Parathyroid adenoma (tissue), 2 donors: ENCODE measurements around the gene RHOT1.
"Not testable (repeated sequence)": the region's sequence is repeated elsewhere in the genome, so short reads cannot be mapped to it uniquely, and the experiment has no call there.

Experiments used
- H2AFZ ChIP-seq: fragments of 300-600 bp; sonication (generic); one replicate; pipeline ENCODE4 v1.7.0; 2017; ENCODE audit warnings: antibody characterized with exemption, mild to moderate bottlenecking
- H3K27ac ChIP-seq: fragments of 300-600 bp; sonication (generic); one replicate; pipeline ENCODE4 v1.7.0; 2017
- H3K27me3 ChIP-seq: fragments of 300-600 bp; sonication (generic); one replicate; pipeline ENCODE4 v1.7.0; 2017; ENCODE audit warnings: low read length; ENCODE audit not compliant: control insufficient read depth, insufficient read depth
- H3K36me3 ChIP-seq: fragments of 300-600 bp; sonication (generic); one replicate; pipeline ENCODE4 v1.7.0; 2017; ENCODE audit warnings: low read length; ENCODE audit not compliant: control insufficient read depth, insufficient read depth
- H3K4me1 ChIP-seq: fragments of 300-600 bp; sonication (generic); one replicate; pipeline ENCODE4 v1.7.0; 2017; ENCODE audit warnings: control low read depth
- H3K4me2 ChIP-seq: fragments of 300-600 bp; sonication (generic); one replicate; pipeline ENCODE4 v1.7.0; 2017; ENCODE audit warnings: low read length
- H3K4me3 ChIP-seq: fragments of 300-600 bp; sonication (generic); one replicate; pipeline ENCODE4 v1.7.0; 2017; ENCODE audit warnings: low read depth, low read length
- H3K79me2 ChIP-seq: fragments of 300-600 bp; sonication (generic); one replicate; pipeline ENCODE4 v1.7.0; 2017; ENCODE audit warnings: control low read depth
- H3K9ac ChIP-seq: fragments of 300-600 bp; sonication (generic); one replicate; pipeline ENCODE4 v1.7.0; 2017; ENCODE audit warnings: mild to moderate bottlenecking
- H3K9me3 ChIP-seq: fragments of 300-600 bp; sonication (generic); one replicate; pipeline ENCODE4 v1.7.0; 2017; ENCODE audit warnings: low read length; ENCODE audit not compliant: control insufficient read depth
- CTCF ChIP-seq: fragments of 300-600 bp; sonication (generic); IDR thresholded peaks from one replicate; pipeline ENCODE4 v1.7.0; 2017; ENCODE audit warnings: antibody characterized with exemption, mild to moderate bottlenecking
- donor health status: primary hyperparathyroidism.

RHOT1 gene

GRCh38 chr17:32161029-32161428 is 18.7 kb downstream of the RHOT1 start:
- no peak for TF ChIP-seq CTCF
- no peak overlapping the region for H3K9ac ChIP-seq

GRCh38 chr17:32161506-32162365 is 19.4 kb downstream of the RHOT1 start:
- Histone ChIP-seq H3K27me3 (no peaks in the 10 kb centered on the region), H3K79me2 (peaks cover 18% of the 10 kb centered on the region), H3K4me1 (peaks cover 4% of the 10 kb centered on the region), H3K9me3 (no peaks in the 10 kb centered on the region), H3K4me2 (no peak overlapping the region), H3K9ac (no peak overlapping the region), H3K4me3 (no peak overlapping the region), H2AFZ (no peak overlapping the region), H3K27ac (no peak overlapping the region), H3K36me3 (no peaks in the 10 kb centered on the region)
- TF ChIP-seq CTCF = no peak

More at GRCh38 chr17:32161029-32161428, 18.7 kb downstream of the RHOT1 start:
- Histone ChIP-seq H3K4me3 (no peak overlapping the region), H3K4me2 (no peak overlapping the region), H3K79me2 (peaks cover 16% of the 10 kb centered on the region), H3K36me3 (no peaks in the 10 kb centered on the region), H3K4me1 (peaks cover 4% of the 10 kb centered on the region), H2AFZ (no peak overlapping the region), H3K9me3 (no peaks in the 10 kb centered on the region), H3K27me3 (no peaks in the 10 kb centered on the region), H3K27ac (no peak overlapping the region)

- Histone ChIP-seq H3K27me3 (no peaks in the 10 kb centered on the region), H3K4me1 (no peaks in the 10 kb centered on the region), H3K4me2 (no peak overlapping the region), H2AFZ (no peak overlapping the region), H3K9ac (no peak overlapping the region), H3K27ac (no peak overlapping the region), H3K4me3 (no peak overlapping the region), H3K79me2 (no peaks in the 10 kb centered on the region), H3K36me3 (no peaks in the 10 kb centered on the region), H3K9me3 (no peaks in the 10 kb centered on the region)
- TF ChIP-seq CTCF = no peak
Measured at GRCh38 chr17:32174889-32175288, 32.6 kb downstream of the RHOT1 start.

- not testable (repeated sequence) for H3K36me3 ChIP-seq
Measured at GRCh38 chr17:32178679-32179078, 36.4 kb downstream of the RHOT1 start.

GRCh38 chr17:32179103-32179502 is 36.8 kb downstream of the RHOT1 start:
- not testable (repeated sequence) for H3K9ac ChIP-seq, H3K27ac ChIP-seq, H3K36me3 ChIP-seq, H2AFZ ChIP-seq, H3K9me3 ChIP-seq, H3K27me3 ChIP-seq, H3K4me1 ChIP-seq, H3K4me2 ChIP-seq, H3K79me2 ChIP-seq, H3K4me3 ChIP-seq

More at GRCh38 chr17:32178679-32179078, 36.4 kb downstream of the RHOT1 start:
- not testable (repeated sequence) for H3K9ac ChIP-seq, H3K4me2 ChIP-seq, H3K4me3 ChIP-seq, H3K27ac ChIP-seq, H3K79me2 ChIP-seq, H3K4me1 ChIP-seq, H3K27me3 ChIP-seq, H3K9me3 ChIP-seq, H2AFZ ChIP-seq

GRCh38 chr17:32179526-32179925 is 37.2 kb downstream of the RHOT1 start:
- H3K9me3 ChIP-seq, H3K9ac ChIP-seq, H3K27me3 ChIP-seq, H3K79me2 ChIP-seq, H3K4me1 ChIP-seq, H3K36me3 ChIP-seq, H2AFZ ChIP-seq, H3K27ac ChIP-seq, H3K4me2 ChIP-seq, H3K4me3 ChIP-seq: not testable (repeated sequence)

- H3K4me3 ChIP-seq, H3K4me2 ChIP-seq, H3K9ac ChIP-seq, H3K27ac ChIP-seq, H3K79me2 ChIP-seq, H3K36me3 ChIP-seq, H3K4me1 ChIP-seq, H3K9me3 ChIP-seq, H3K27me3 ChIP-seq, H2AFZ ChIP-seq: not testable (repeated sequence)
Measured at GRCh38 chr17:32180262-32180661, 38.0 kb downstream of the RHOT1 start.
